ENCODE results near the gene RAMP3.

- TF ChIP-seq MAX (IDR thresholded peaks at IDR 0.05) (no peak), CTCF (IDR thresholded peaks at IDR 0.05) (no peak), EP300 (IDR thresholded peaks at IDR 0.05) (no peak), SREBF2 (IDR thresholded peaks at IDR 0.05) (no peak), MYC (IDR thresholded peaks at IDR 0.05; ENCODE audit: borderline replicate concordance, low read length) (no peak), EHMT2 (IDR thresholded peaks at IDR 0.05; ENCODE audit: low read depth) (no peak), CEBPB (IDR thresholded peaks at IDR 0.05) (no peak), USF2 (IDR thresholded peaks at IDR 0.05) (no peak), POLR2A (IDR thresholded peaks at IDR 0.05; ENCODE audit: low read length) (no peak), MAFK (IDR thresholded peaks at IDR 0.05; ENCODE audit: partially characterized antibody) (no peak), HMGXB4 (CRISPR knock-in tag; IDR thresholded peaks at IDR 0.05; ENCODE audit: borderline replicate concordance) (no peak), KDM5A (IDR thresholded peaks at IDR 0.05) (no peak), CHD4 (IDR thresholded peaks at IDR 0.05; ENCODE audit: borderline replicate concordance) (no peak), ZC3H11A (IDR thresholded peaks at IDR 0.05) (no peak)
Observed at GRCh38 chr7:45189151-45189970, 31.8 kb downstream of the RAMP3 start.

Data from A549 (cell line).